NCI-H774 (cell line): ENCODE measurements around the gene ZMYND11.
"Not testable (repeated sequence)": the region's sequence is repeated elsewhere in the genome, so short reads cannot be mapped to it uniquely, and the experiment has no call there.

ENCODE experiments used
- DNase-seq: peaks from one replicate; lab custom pipeline; 2025; lab: John Stamatoyannopoulos, UW

The ZMYND11 gene

GRCh38 chr10:244227-244626 is 109.0 kb downstream of the ZMYND11 start:
- no peak for DNase-seq

- DNase-seq = no peak
Observed at GRCh38 chr10:246431-246830, 111.2 kb downstream of the ZMYND11 start.

- no peak for DNase-seq
Observed at GRCh38 chr10:247480-247879, 112.2 kb downstream of the ZMYND11 start.

GRCh38 chr10:248307-248706 is 113.1 kb downstream of the ZMYND11 start:
- no peak for DNase-seq

- no peak for DNase-seq
Observed at GRCh38 chr10:251982-252582, 116.8 kb downstream of the ZMYND11 start.

GRCh38 chr10:260819-261429 is 125.7 kb downstream of the ZMYND11 start:
- no peak for DNase-seq

GRCh38 chr10:264160-265073 is 129.2 kb downstream of the ZMYND11 start:
- not testable (repeated sequence) for DNase-seq

- DNase-seq = not testable (repeated sequence)
Observed at GRCh38 chr10:265074-265440, 129.8 kb downstream of the ZMYND11 start.

GRCh38 chr10:265816-266588 is 130.7 kb downstream of the ZMYND11 start:
- not testable (repeated sequence) for DNase-seq

GRCh38 chr10:266974-267425 is 131.7 kb downstream of the ZMYND11 start:
- no peak for DNase-seq

- no peak for DNase-seq
Observed at GRCh38 chr10:267705-268104, 132.4 kb downstream of the ZMYND11 start.

- no peak for DNase-seq
Observed at GRCh38 chr10:269440-270074, 134.3 kb downstream of the ZMYND11 start.

GRCh38 chr10:271201-271600 is 135.9 kb downstream of the ZMYND11 start:
- DNase-seq = no peak

GRCh38 chr10:271722-272121 is 136.5 kb downstream of the ZMYND11 start:
- DNase-seq = no peak

- DNase-seq = no peak
Observed at GRCh38 chr10:273088-273487, 137.8 kb downstream of the ZMYND11 start.

- DNase-seq = no peak
Observed at GRCh38 chr10:274866-275265, 139.6 kb downstream of the ZMYND11 start.

- DNase-seq = no peak
Observed at GRCh38 chr10:275680-276079, 140.4 kb downstream of the ZMYND11 start.

- no peak for DNase-seq
Observed at GRCh38 chr10:277963-278362, 142.7 kb downstream of the ZMYND11 start.

- DNase-seq = no peak
Observed at GRCh38 chr10:278707-279106, 143.5 kb downstream of the ZMYND11 start.

- no peak for DNase-seq
Observed at GRCh38 chr10:279232-279631, 144.0 kb downstream of the ZMYND11 start.

- no peak for DNase-seq
Observed at GRCh38 chr10:279655-280054, 144.4 kb downstream of the ZMYND11 start.
